Measurements from ENCODE around the gene REXO5.

The REXO5 gene

GRCh38 chr16:20867585-20867984 is 61.3 kb downstream of the REXO5 start:
- H3K4me1 ChIP-seq (ENCODE audit: insufficient read depth, low read length, severe bottlenecking) = no peaks in the 10 kb centered on the region
- no peaks in the 10 kb centered on the region for H3K36me3 ChIP-seq (ENCODE audit: insufficient read depth, low read length)
- no peaks in the 10 kb centered on the region for H3K27me3 ChIP-seq (ENCODE audit: insufficient read depth, low read length)
- no peak overlapping the region for H3K9ac ChIP-seq (ENCODE audit: low read length)
- H2AFZ ChIP-seq (ENCODE audit: low read length) = no peak overlapping the region
- no peaks in the 10 kb centered on the region for H3K9me2 ChIP-seq (ENCODE audit: low read depth, low read length)
- H3K27ac ChIP-seq (ENCODE audit: low read depth, low read length, poor library complexity, severe bottlenecking) = no peak overlapping the region
- no peaks in the 10 kb centered on the region for H4K20me1 ChIP-seq (ENCODE audit: insufficient read depth, low read length)
- H3K4me3 ChIP-seq (ENCODE audit: low read depth, low read length, poor library complexity, severe bottlenecking) = no peak overlapping the region
- no peaks in the 10 kb centered on the region for H3K9me3 ChIP-seq (ENCODE audit: low read length)
- TF ChIP-seq EZH2 (IDR thresholded peaks at IDR 0.05; ENCODE audit: borderline replicate concordance, low read length) = no peak
- TF ChIP-seq CTCF (IDR thresholded peaks at IDR 0.05; ENCODE audit: low read length) = no peak
- no peak overlapping the region for H3K4me2 ChIP-seq (ENCODE audit: low read length)
- H3K79me2 ChIP-seq (ENCODE audit: insufficient read depth, low read length) = no peaks in the 10 kb centered on the region
- H3F3A ChIP-seq (ENCODE audit: insufficient read depth, low read length) = no peaks in the 10 kb centered on the region

DNA sequence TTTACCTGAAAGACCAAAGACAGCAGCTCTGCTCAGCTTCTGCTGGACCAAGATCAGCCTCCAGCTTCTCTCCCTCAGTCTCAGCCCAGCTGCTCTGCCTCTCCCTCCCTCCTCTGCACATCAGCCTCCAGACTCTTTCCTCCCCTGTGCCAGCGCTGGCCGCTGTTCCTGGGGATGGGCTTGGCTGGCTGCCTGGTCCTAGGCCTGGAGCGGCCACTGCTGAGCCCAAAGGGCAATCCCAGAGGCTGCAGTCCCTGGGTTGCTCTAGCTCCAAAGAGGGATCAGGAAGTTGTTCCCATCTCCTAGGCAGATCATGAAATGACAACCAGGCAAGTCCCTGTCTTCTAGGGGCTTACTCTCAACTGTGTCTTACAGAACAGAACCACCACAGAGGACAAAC is 62.6 kb downstream of the REXO5 start:
- H3K9me3 ChIP-seq (ENCODE audit: low read length) = no peaks in the 10 kb centered on the region
- TF ChIP-seq CTCF (IDR thresholded peaks at IDR 0.05; ENCODE audit: low read length) (no peak), EZH2 (IDR thresholded peaks at IDR 0.05; ENCODE audit: borderline replicate concordance, low read length) (no peak)
- H4K20me1 ChIP-seq (ENCODE audit: insufficient read depth, low read length) = no peaks in the 10 kb centered on the region
- no peak overlapping the region for H3K9ac ChIP-seq (ENCODE audit: low read length)
- no peaks in the 10 kb centered on the region for H3K9me2 ChIP-seq (ENCODE audit: low read depth, low read length)
- no peaks in the 10 kb centered on the region for H3F3A ChIP-seq (ENCODE audit: insufficient read depth, low read length)
- no peak overlapping the region for H3K27ac ChIP-seq (ENCODE audit: low read depth, low read length, poor library complexity, severe bottlenecking)
- no peaks in the 10 kb centered on the region for H3K27me3 ChIP-seq (ENCODE audit: insufficient read depth, low read length)
- no peaks in the 10 kb centered on the region for H3K36me3 ChIP-seq (ENCODE audit: insufficient read depth, low read length)
- H3K79me2 ChIP-seq (ENCODE audit: insufficient read depth, low read length) = no peaks in the 10 kb centered on the region
- no peak overlapping the region for H3K4me3 ChIP-seq (ENCODE audit: low read depth, low read length, poor library complexity, severe bottlenecking)
- H2AFZ ChIP-seq (ENCODE audit: low read length) = no peak overlapping the region
- no peak overlapping the region for H3K4me2 ChIP-seq (ENCODE audit: low read length)
- no peaks in the 10 kb centered on the region for H3K4me1 ChIP-seq (ENCODE audit: insufficient read depth, low read length, severe bottlenecking)

DNA sequence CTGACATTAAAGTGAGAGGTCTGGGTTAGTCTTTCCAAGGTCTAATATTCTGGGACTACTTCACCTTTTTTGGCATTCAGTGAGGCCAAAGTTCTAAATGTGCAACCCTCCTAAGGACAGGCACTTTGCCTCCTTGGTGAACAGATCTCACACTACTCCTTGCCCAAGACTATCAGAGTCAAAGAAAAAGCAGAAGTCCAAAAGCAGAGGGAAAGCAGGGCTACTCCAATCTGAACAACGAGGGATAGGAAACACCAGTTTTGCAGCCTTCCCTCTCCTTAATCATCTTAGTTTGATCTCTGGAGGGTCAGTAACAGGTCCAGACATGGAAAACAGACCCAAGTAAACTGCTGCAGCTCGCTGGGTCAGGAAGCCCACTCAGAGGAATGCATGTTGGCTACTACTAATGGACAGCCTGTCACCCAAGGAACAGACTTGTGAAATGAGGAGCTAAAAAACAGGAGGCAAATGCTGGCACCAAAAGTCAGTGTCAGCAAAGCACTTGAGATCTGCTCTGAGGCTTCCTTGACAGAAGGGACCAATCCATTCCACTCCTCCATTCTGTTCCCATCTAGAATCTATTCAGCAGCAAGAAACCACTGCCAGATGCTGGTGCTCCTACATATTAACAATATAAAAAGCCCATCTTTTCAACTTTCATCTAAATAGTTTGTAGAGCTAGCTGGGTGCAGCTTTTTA is 63.9 kb downstream of the REXO5 start:
- TF ChIP-seq EZH2 (IDR thresholded peaks at IDR 0.05; ENCODE audit: borderline replicate concordance, low read length) = no peak
- H3K4me3 ChIP-seq (ENCODE audit: low read depth, low read length, poor library complexity, severe bottlenecking) = no peak overlapping the region
- H3K27me3 ChIP-seq (ENCODE audit: insufficient read depth, low read length) = no peaks in the 10 kb centered on the region
- H3K9me3 ChIP-seq (ENCODE audit: low read length) = no peaks in the 10 kb centered on the region
- no peak overlapping the region for H2AFZ ChIP-seq (ENCODE audit: low read length)
- no peaks in the 10 kb centered on the region for H3F3A ChIP-seq (ENCODE audit: insufficient read depth, low read length)
- H3K4me1 ChIP-seq (ENCODE audit: insufficient read depth, low read length, severe bottlenecking) = peaks cover 11% of the 10 kb centered on the region
- no peaks in the 10 kb centered on the region for H3K36me3 ChIP-seq (ENCODE audit: insufficient read depth, low read length)
- no peak overlapping the region for H3K4me2 ChIP-seq (ENCODE audit: low read length)
- no peak overlapping the region for H3K9ac ChIP-seq (ENCODE audit: low read length)
- no peaks in the 10 kb centered on the region for H3K9me2 ChIP-seq (ENCODE audit: low read depth, low read length)
- no peaks in the 10 kb centered on the region for H3K79me2 ChIP-seq (ENCODE audit: insufficient read depth, low read length)
- H3K27ac ChIP-seq (ENCODE audit: low read depth, low read length, poor library complexity, severe bottlenecking) = no peak overlapping the region
- no peaks in the 10 kb centered on the region for H4K20me1 ChIP-seq (ENCODE audit: insufficient read depth, low read length)

GRCh38 chr16:20871258-20871657 is 64.9 kb downstream of the REXO5 start:
- no peaks in the 10 kb centered on the region for H3K36me3 ChIP-seq (ENCODE audit: insufficient read depth, low read length)
- H3K4me2 ChIP-seq (ENCODE audit: low read length) = no peak overlapping the region
- no peak overlapping the region for H3K9ac ChIP-seq (ENCODE audit: low read length)
- TF ChIP-seq EZH2 (IDR thresholded peaks at IDR 0.05; ENCODE audit: borderline replicate concordance, low read length) = no peak
- TF ChIP-seq CTCF (IDR thresholded peaks at IDR 0.05; ENCODE audit: low read length) = no peak
- H3K27me3 ChIP-seq (ENCODE audit: insufficient read depth, low read length) = no peaks in the 10 kb centered on the region
- no peaks in the 10 kb centered on the region for H4K20me1 ChIP-seq (ENCODE audit: insufficient read depth, low read length)
- H3K4me1 ChIP-seq (ENCODE audit: insufficient read depth, low read length, severe bottlenecking) = peaks cover 11% of the 10 kb centered on the region
- H3K79me2 ChIP-seq (ENCODE audit: insufficient read depth, low read length) = no peaks in the 10 kb centered on the region
- no peak overlapping the region for H2AFZ ChIP-seq (ENCODE audit: low read length)
- no peaks in the 10 kb centered on the region for H3K9me3 ChIP-seq (ENCODE audit: low read length)
- H3F3A ChIP-seq (ENCODE audit: insufficient read depth, low read length) = no peaks in the 10 kb centered on the region
- H3K4me3 ChIP-seq (ENCODE audit: low read depth, low read length, poor library complexity, severe bottlenecking) = no peak overlapping the region
- H3K9me2 ChIP-seq (ENCODE audit: low read depth, low read length) = no peaks in the 10 kb centered on the region
- no peak overlapping the region for H3K27ac ChIP-seq (ENCODE audit: low read depth, low read length, poor library complexity, severe bottlenecking)
